Chondrocyte (in vitro differentiated cells): ENCODE measurements around the gene ARFGAP1. TPM values are rescaled to one million over a fixed set of nuclear protein-coding genes. Genes with fewer than 3 reads are reported as not detected.

ENCODE experiments used
- DNase-seq: peaks from one replicate; pipeline ENCODE4 v3.0.0; 2021; ENCODE audit warnings: mixed read lengths, low spot score
- H3K27ac Mint-ChIP-seq: one replicate; pipeline ENCODE4 v1.8.0; 2021; ENCODE audit warnings: mild to moderate bottlenecking, moderate library complexity, mixed read lengths; ENCODE audit not compliant: unreplicated experiment
- H3K27me3 Mint-ChIP-seq: 2 replicates; pipeline ENCODE4 v1.8.0; 2021; ENCODE audit warnings: low read depth, mixed read lengths
- H3K36me3 Mint-ChIP-seq: 2 replicates; pipeline ENCODE4 v1.8.0; 2021; ENCODE audit warnings: low read depth, mixed read lengths
- H3K4me1 Mint-ChIP-seq: 2 replicates; pipeline ENCODE4 v1.8.0; 2021; ENCODE audit warnings: low read depth, mild to moderate bottlenecking, mixed read lengths
- H3K4me3 Mint-ChIP-seq: one replicate; pipeline ENCODE4 v1.8.0; 2021; ENCODE audit warnings: mild to moderate bottlenecking, moderate library complexity, mixed read lengths; ENCODE audit not compliant: unreplicated experiment
- H3K9me3 Mint-ChIP-seq: 2 replicates; pipeline ENCODE4 v1.8.0; 2021; ENCODE audit warnings: low read depth, mixed read lengths
- CTCF ChIP-seq: fragments of 200-600 bp; sonication (generic); IDR thresholded peaks from 2 replicates; pipeline ENCODE4 v1.5.0; 2021; ENCODE audit warnings: antibody characterized with exemption, mild to moderate bottlenecking, moderate library complexity
- total RNA-seq: library from RNA; stranded (reverse); gene quantifications from 3 replicates; pipeline ENCODE4 v1.2.1, GENCODE V29; 2021

The ARFGAP1 gene
- total RNA-seq, 1 donor from 2014 or later, result 117 TPM

- DNase-seq, result no peak
- H3K27me3 Mint-ChIP-seq, result peaks cover 20% of the 10 kb centered on the region
- peaks cover 5% of the 10 kb centered on the region for H3K36me3 Mint-ChIP-seq
- H3K4me1 Mint-ChIP-seq, result peaks cover 21% of the 10 kb centered on the region
- TF ChIP-seq CTCF, result no peak
- H3K9me3 Mint-ChIP-seq, result peaks cover 4% of the 10 kb centered on the region
- no peak overlapping the region for H3K4me3 Mint-ChIP-seq
- H3K27ac Mint-ChIP-seq, result no peak overlapping the region
Observed at GRCh38 chr20:63256954-63257353, 15.7 kb upstream of the ARFGAP1 start.

- no peak for DNase-seq
- peaks cover 19% of the 10 kb centered on the region for H3K27me3 Mint-ChIP-seq
- no peak overlapping the region for H3K4me3 Mint-ChIP-seq
- H3K36me3 Mint-ChIP-seq, result peaks cover 5% of the 10 kb centered on the region
- H3K4me1 Mint-ChIP-seq, result peaks cover 20% of the 10 kb centered on the region
- H3K9me3 Mint-ChIP-seq, result peaks cover 4% of the 10 kb centered on the region
- no peak for TF ChIP-seq CTCF
- no peak overlapping the region for H3K27ac Mint-ChIP-seq
Observed at GRCh38 chr20:63257629-63258028, 15.0 kb upstream of the ARFGAP1 start.

- Mint-ChIP-seq H3K27me3 (peaks cover 12% of the 10 kb centered on the region), H3K9me3 (peaks cover 4% of the 10 kb centered on the region), H3K4me1 (peaks cover 14% of the 10 kb centered on the region), H3K36me3 (peaks cover 5% of the 10 kb centered on the region), H3K4me3 (no peak overlapping the region), H3K27ac (no peak overlapping the region)
- no peak for TF ChIP-seq CTCF
- DNase-seq, result no peak
Observed at GRCh38 chr20:63258781-63259180, 13.8 kb upstream of the ARFGAP1 start.

GRCh38 chr20:63259734-63260460, 12.7 kb upstream of the ARFGAP1 start:
- Mint-ChIP-seq H3K27ac (no peak overlapping the region), H3K4me3 (no peak overlapping the region), H3K4me1 (peaks cover 20% of the 10 kb centered on the region), H3K9me3 (peaks cover 4% of the 10 kb centered on the region), H3K27me3 (peaks cover 13% of the 10 kb centered on the region), H3K36me3 (peaks cover 5% of the 10 kb centered on the region)
- DNase-seq, result no peak
- TF ChIP-seq CTCF, result no peak

GRCh38 chr20:63260521-63260920, 12.1 kb upstream of the ARFGAP1 start:
- H3K9me3 Mint-ChIP-seq, result peaks cover 4% of the 10 kb centered on the region
- H3K4me3 Mint-ChIP-seq, result no peak overlapping the region
- TF ChIP-seq CTCF, result no peak
- no peak for DNase-seq
- H3K27me3 Mint-ChIP-seq, result peaks cover 8% of the 10 kb centered on the region
- H3K4me1 Mint-ChIP-seq, result peaks cover 22% of the 10 kb centered on the region
- H3K36me3 Mint-ChIP-seq, result peaks cover 5% of the 10 kb centered on the region
- no peak overlapping the region for H3K27ac Mint-ChIP-seq
